H9 (cell line): ENCODE data around the gene FNDC4. TPM values are rescaled to one million over a fixed set of nuclear protein-coding genes. Genes with fewer than 3 reads are reported as not detected.

Source experiments
- DNase-seq: peaks from one replicate; pipeline ENCODE4 v3.0.0-alpha.2; 2017
- H2AFZ ChIP-seq: one replicate; pipeline ENCODE4 v1.6.1; 2013; ENCODE audit warnings: mild to moderate bottlenecking, low read length, control low read depth, moderate library complexity
- H2AK5ac ChIP-seq: 2 replicates; pipeline ENCODE4 v1.6.1; 2013; ENCODE audit warnings: low read length, control low read depth, mixed read lengths; ENCODE audit not compliant: insufficient read length
- H2BK120ac ChIP-seq: one replicate; pipeline ENCODE4 v1.6.1; 2013; ENCODE audit warnings: low read depth, mild to moderate bottlenecking, low read length, control low read depth, inconsistent platforms; ENCODE audit not compliant: poor library complexity, severe bottlenecking
- H2BK12ac ChIP-seq: 2 replicates; pipeline ENCODE4 v1.6.1; 2013; ENCODE audit warnings: low read length, control low read depth, mixed read lengths, low read depth; ENCODE audit not compliant: insufficient read length
- H2BK15ac ChIP-seq: 2 replicates; pipeline ENCODE4 v1.6.1; 2013; ENCODE audit warnings: low read depth, low read length, control low read depth
- H2BK20ac ChIP-seq: one replicate; pipeline ENCODE4 v1.6.1; 2013; ENCODE audit warnings: low read depth, mild to moderate bottlenecking, low read length, control low read depth, inconsistent platforms; ENCODE audit not compliant: poor library complexity, severe bottlenecking
- H2BK5ac ChIP-seq: 2 replicates; pipeline ENCODE4 v1.6.1; 2013; ENCODE audit warnings: low read length, control low read depth, mixed read lengths; ENCODE audit not compliant: insufficient read length
- H3K14ac ChIP-seq: 2 replicates; pipeline ENCODE4 v1.6.1; 2013; ENCODE audit warnings: low read length, control low read depth; ENCODE audit not compliant: insufficient read depth
- H3K18ac ChIP-seq: 2 replicates; pipeline ENCODE4 v1.6.1; 2013; ENCODE audit warnings: low read depth, mild to moderate bottlenecking, mixed read lengths, low read length, control low read depth; ENCODE audit not compliant: insufficient read length
- H3K23ac ChIP-seq: 2 replicates; pipeline ENCODE4 v1.6.1; 2013; ENCODE audit warnings: low read length, control low read depth, mixed read lengths, low read depth; ENCODE audit not compliant: insufficient read length
- H3K23me2 ChIP-seq: 2 replicates; pipeline ENCODE4 v1.6.1; 2013; ENCODE audit warnings: low read depth, mild to moderate bottlenecking, mixed read lengths, low read length, control low read depth; ENCODE audit not compliant: insufficient read length, poor library complexity, severe bottlenecking
- H3K27ac ChIP-seq: 2 replicates; pipeline ENCODE4 v1.5.1; 2013; ENCODE audit warnings: low read length, control low read depth, mixed read lengths, low read depth; ENCODE audit not compliant: insufficient read length
- H3K27me3 ChIP-seq: 2 replicates; pipeline ENCODE4 v1.6.1; 2013; ENCODE audit warnings: low read length, control low read depth, inconsistent platforms; ENCODE audit not compliant: insufficient read depth
- H3K4ac ChIP-seq: 2 replicates; pipeline ENCODE4 v1.6.1; 2013; ENCODE audit warnings: low read depth, mild to moderate bottlenecking, control low read depth, inconsistent platforms, low read length, moderate library complexity
- H3K4me1 ChIP-seq: 2 replicates; pipeline ENCODE4 v1.6.1; 2013; ENCODE audit warnings: low read length, control low read depth, inconsistent platforms; ENCODE audit not compliant: insufficient read depth
- H3K4me2 ChIP-seq: 2 replicates; pipeline ENCODE4 v1.6.1; 2013; ENCODE audit warnings: low read length, control low read depth, mixed read lengths; ENCODE audit not compliant: insufficient read length, insufficient read depth
- H3K56ac ChIP-seq: 2 replicates; pipeline ENCODE4 v1.6.1; 2013; ENCODE audit warnings: low read depth, mild to moderate bottlenecking, mixed read lengths, low read length, control low read depth; ENCODE audit not compliant: insufficient read length
- H3K79me1 ChIP-seq: 2 replicates; pipeline ENCODE4 v1.6.1; 2013; ENCODE audit warnings: low read depth, mild to moderate bottlenecking, moderate library complexity, low read length, control low read depth, inconsistent platforms; ENCODE audit not compliant: insufficient read depth, poor library complexity, severe bottlenecking
- H3K79me2 ChIP-seq: 2 replicates; pipeline ENCODE4 v1.6.1; 2013; ENCODE audit warnings: low read length, control low read depth, inconsistent platforms; ENCODE audit not compliant: insufficient read depth
- H3K9ac ChIP-seq: 2 replicates; pipeline ENCODE4 v1.6.1; 2013; ENCODE audit warnings: low read length, control low read depth, mixed read lengths; ENCODE audit not compliant: insufficient read length; ENCODE audit errors: extremely low read depth
- H3K9me3 ChIP-seq: one replicate; pipeline ENCODE4 v1.6.1; 2013; ENCODE audit warnings: low read depth, low read length, inconsistent platforms; ENCODE audit not compliant: control insufficient read depth
- H3T11ph ChIP-seq: one replicate; pipeline ENCODE4 v1.6.1; 2013; ENCODE audit warnings: mild to moderate bottlenecking, low read length, control low read depth, inconsistent platforms
- H4K20me1 ChIP-seq: one replicate; pipeline ENCODE4 v1.6.1; 2013; ENCODE audit not compliant: control insufficient read depth, insufficient read length, insufficient read depth
- H4K5ac ChIP-seq: 2 replicates; pipeline ENCODE4 v1.6.1; 2013; ENCODE audit warnings: low read depth, mild to moderate bottlenecking, mixed read lengths, low read length, control low read depth; ENCODE audit not compliant: insufficient read length
- H4K8ac ChIP-seq: replicated peaks from 2 replicates; pipeline ENCODE4 v1.6.1; 2013; ENCODE audit warnings: low read length, control low read depth, mixed read lengths, low read depth; ENCODE audit not compliant: insufficient read length
- H4K91ac ChIP-seq: 2 replicates; pipeline ENCODE4 v1.6.1; 2013; ENCODE audit warnings: low read depth, mild to moderate bottlenecking, moderate library complexity, mixed read lengths, low read length, control low read depth; ENCODE audit not compliant: insufficient read length
- H3K27ac Mint-ChIP-seq, 3 experiments: 2 replicates in 2 of 3; 3 replicates in 1 of 3; pipeline ENCODE4 v1.8.0; 2020 to 2021; ENCODE audit warnings: mixed read lengths in 3 of 3, mild to moderate bottlenecking in 1 of 3, moderate library complexity in 1 of 3
- H3K27me3 Mint-ChIP-seq: 2 replicates; pipeline ENCODE4 v1.8.0; 2021; ENCODE audit warnings: low read depth, mild to moderate bottlenecking, moderate library complexity, mixed read lengths
- H3K36me3 Mint-ChIP-seq, 3 experiments: 2 replicates in 2 of 3; 3 replicates in 1 of 3; pipeline ENCODE4 v1.8.0; 2020 to 2021; ENCODE audit warnings: low read depth in 3 of 3, mixed read lengths in 3 of 3; ENCODE audit not compliant: insufficient read depth in 1 of 3
- H3K4me1 Mint-ChIP-seq, 2 experiments: 2 replicates each; pipeline ENCODE4 v1.8.0; 2020; ENCODE audit warnings: mixed read lengths in 2 of 2
- H3K4me3 Mint-ChIP-seq, 2 experiments: 2 replicates in 1 of 2; 3 replicates in 1 of 2; pipeline ENCODE4 v1.8.0; 2020 to 2021; ENCODE audit warnings: mild to moderate bottlenecking in 2 of 2, mixed read lengths in 2 of 2, moderate library complexity in 1 of 2
- H3K9me3 Mint-ChIP-seq, 2 experiments: 2 replicates in 1 of 2; 3 replicates in 1 of 2; pipeline ENCODE4 v1.8.0; 2020; ENCODE audit warnings: mild to moderate bottlenecking in 2 of 2, mixed read lengths in 2 of 2, moderate library complexity in 1 of 2
- WGBS: extraction: QIAGEN DNeasy Blood & Tissue Kit; methylation state at CpG from one replicate; pipeline ENCODE4 v1.1.7; 2013; ENCODE audit warnings: missing lambda C conversion rate, low lambda C conversion rate, mixed read lengths; ENCODE audit not compliant: insufficient read length; ENCODE audit errors: extremely low coverage; 5-methylcytosine and 5-hydroxymethylcytosine counted together
- total RNA-seq: library from RNA; stranded (reverse); gene quantifications from 2 replicates; pipeline ENCODE4 v1.2.1, GENCODE V29; 2021
- TF ChIP-seq, protein P1 (sequence below): fragments of 200-600 bp; sonication (generic); conservative IDR thresholded peaks from 3 replicates; pipeline ENCODE4 v1.8.0; 2021; ENCODE audit warnings: antibody characterized with exemption, mild to moderate bottlenecking

The FNDC4 gene
- total RNA-seq, 1 experiment from 2014 or later = 21.5 TPM

DNA sequence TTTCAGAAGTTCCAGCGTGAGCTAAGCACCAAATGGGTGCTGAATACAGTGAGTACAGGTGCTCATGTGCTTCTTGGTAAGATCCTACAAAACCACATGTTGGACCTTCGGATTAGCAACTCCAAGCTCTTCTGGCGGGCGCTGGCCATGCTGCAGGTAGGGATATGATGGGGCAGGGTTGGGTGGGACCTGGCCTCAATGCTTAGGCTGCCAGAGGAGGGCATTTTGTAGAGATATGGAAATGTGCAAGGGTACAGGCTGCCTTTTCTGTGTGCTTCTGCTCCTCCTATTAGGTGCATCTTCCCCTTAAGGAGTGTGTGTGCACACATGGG, 23.7 kb upstream of the FNDC4 start:
- Histone ChIP-seq H3K4me1 (no peaks in the 10 kb centered on the region), H3K27me3 (no peaks in the 10 kb centered on the region), H3K4me2 (no peak overlapping the region), H3K14ac (no peak overlapping the region), H2BK20ac (no peak overlapping the region), H2AK5ac (no peak overlapping the region), H4K5ac (no peak overlapping the region), H3T11ph (no peak overlapping the region), H4K8ac (no peak overlapping the region), H2BK5ac (no peak overlapping the region), H3K18ac (no peak overlapping the region), H3K79me1 (no peaks in the 10 kb centered on the region), H2BK120ac (no peak overlapping the region), H4K20me1 (no peaks in the 10 kb centered on the region), H3K4ac (no peak overlapping the region), H3K79me2 (no peaks in the 10 kb centered on the region), H2BK12ac (no peak overlapping the region), H2AFZ (no peak overlapping the region), H3K9me3 (no peaks in the 10 kb centered on the region), H2BK15ac (no peak overlapping the region), H3K23me2 (no peaks in the 10 kb centered on the region), H3K9ac (no peak overlapping the region), H3K56ac (no peak overlapping the region), H4K91ac (no peak overlapping the region), H3K23ac (no peak overlapping the region), H3K27ac (no peak overlapping the region)
- Mint-ChIP-seq H3K4me3 (no peak overlapping the region), H3K9me3 (no peaks in the 10 kb centered on the region), H3K4me1 (0 out of 4 replicates have a peak, but pooled peaks cover 0 to 2% of the 10 kb centered on the region in 2 experiments), H3K27me3 (peaks cover 5% of the 10 kb centered on the region), H3K27ac (no peak overlapping the region), H3K36me3 (no peaks in the 10 kb centered on the region)
- DNase-seq = no peak
- no CpG with 5 or more reads among the region's 4 CpGs for WGBS
- TF ChIP-seq, protein P1, sequence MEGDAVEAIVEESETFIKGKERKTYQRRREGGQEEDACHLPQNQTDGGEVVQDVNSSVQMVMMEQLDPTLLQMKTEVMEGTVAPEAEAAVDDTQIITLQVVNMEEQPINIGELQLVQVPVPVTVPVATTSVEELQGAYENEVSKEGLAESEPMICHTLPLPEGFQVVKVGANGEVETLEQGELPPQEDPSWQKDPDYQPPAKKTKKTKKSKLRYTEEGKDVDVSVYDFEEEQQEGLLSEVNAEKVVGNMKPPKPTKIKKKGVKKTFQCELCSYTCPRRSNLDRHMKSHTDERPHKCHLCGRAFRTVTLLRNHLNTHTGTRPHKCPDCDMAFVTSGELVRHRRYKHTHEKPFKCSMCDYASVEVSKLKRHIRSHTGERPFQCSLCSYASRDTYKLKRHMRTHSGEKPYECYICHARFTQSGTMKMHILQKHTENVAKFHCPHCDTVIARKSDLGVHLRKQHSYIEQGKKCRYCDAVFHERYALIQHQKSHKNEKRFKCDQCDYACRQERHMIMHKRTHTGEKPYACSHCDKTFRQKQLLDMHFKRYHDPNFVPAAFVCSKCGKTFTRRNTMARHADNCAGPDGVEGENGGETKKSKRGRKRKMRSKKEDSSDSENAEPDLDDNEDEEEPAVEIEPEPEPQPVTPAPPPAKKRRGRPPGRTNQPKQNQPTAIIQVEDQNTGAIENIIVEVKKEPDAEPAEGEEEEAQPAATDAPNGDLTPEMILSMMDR = no peak
